Measurements from ENCODE around the gene SLAMF1.

Gene SLAMF1

GRCh38 chr1:160558660-160559380 is 88.0 kb downstream of the SLAMF1 start:
- DNase-seq = no peak

All from stimulated activated CD4-positive, alpha-beta T cell treated with anti-CD3 and anti-CD28 coated beads, Interleukin-1b, Interleukin-23, amount 100 ng/mL, for 48 hours (primary cell).